Subcutaneous abdominal adipose tissue (tissue), 5 donors: ENCODE results near the gene MGRN1.

ENCODE experiments used
- H3K27ac ChIP-seq: one replicate; pipeline ENCODE4 v1.7.0; 2013; ENCODE audit warnings: low read depth, mild to moderate bottlenecking, inconsistent platforms, low read length, moderate library complexity
- H3K27me3 ChIP-seq, 5 donors: one replicate each; pipeline ENCODE4 v1.7.0; 2013; ENCODE audit warnings: low read length in 5 of 5, inconsistent platforms in 1 of 5; ENCODE audit not compliant: control insufficient read depth in 5 of 5, insufficient read depth in 4 of 5
- H3K36me3 ChIP-seq, 5 donors: one replicate each; pipeline ENCODE4 v1.7.0; 2013; ENCODE audit warnings: low read length in 5 of 5; ENCODE audit not compliant: control insufficient read depth in 5 of 5, insufficient read depth in 5 of 5
- H3K4me1 ChIP-seq, 5 donors: one replicate each; pipeline ENCODE4 v1.7.0; 2013; ENCODE audit warnings: low read length in 5 of 5, mild to moderate bottlenecking in 3 of 5, moderate library complexity in 1 of 5; ENCODE audit not compliant: control insufficient read depth in 5 of 5, insufficient read depth in 5 of 5
- H3K4me3 ChIP-seq, 5 donors: one replicate each; pipeline ENCODE4 v1.7.0; 2013; ENCODE audit warnings: low read length in 5 of 5, low read depth in 1 of 5
- H3K9ac ChIP-seq, 5 donors: one replicate each; pipeline ENCODE4 v1.7.0; 2013; ENCODE audit warnings: low read length in 5 of 5, mild to moderate bottlenecking in 4 of 5, moderate library complexity in 3 of 5
- H3K9me3 ChIP-seq, 5 donors: one replicate each; pipeline ENCODE4 v1.7.0; 2013; ENCODE audit warnings: low read length in 5 of 5; ENCODE audit not compliant: control insufficient read depth in 5 of 5
- donor health status: healthy.
- donor health status: healthy.
- donor health status: healthy.
- donor health status: healthy.
- donor health status: healthy.

Gene MGRN1

GRCh38 chr16:4667203-4667963 is 42.8 kb downstream of the MGRN1 start:
- Histone ChIP-seq H3K36me3 (peaks cover 8 to 75% (median 63%) of the 10 kb centered on the region in 5 donors), H3K4me3 (no peak overlapping the region), H3K27ac (no peak overlapping the region), H3K9me3 (no peaks in the 10 kb centered on the region), H3K9ac (no peak overlapping the region), H3K4me1 (peaks cover 5 to 26% (median 17%) of the 10 kb centered on the region in 5 donors), H3K27me3 (no peaks in the 10 kb centered on the region)

GRCh38 chr16:4668313-4668960 is 43.8 kb downstream of the MGRN1 start:
- H3K27ac ChIP-seq, result no peak overlapping the region
- H3K9ac ChIP-seq, result no peak overlapping the region
- H3K4me3 ChIP-seq, result no peak overlapping the region
- no peaks in the 10 kb centered on the region for H3K9me3 ChIP-seq
- peaks cover 5 to 24% (median 16%) of the 10 kb centered on the region in 5 donors for H3K4me1 ChIP-seq
- no peaks in the 10 kb centered on the region for H3K27me3 ChIP-seq
- H3K36me3 ChIP-seq, result peaks cover 8 to 80% (median 65%) of the 10 kb centered on the region in 5 donors

GRCh38 chr16:4673387-4674046 is 48.9 kb downstream of the MGRN1 start:
- H3K4me3 ChIP-seq, result no peak overlapping the region
- H3K4me1 ChIP-seq, result peaks cover 0 to 4% (median 0%) of the 10 kb centered on the region in 5 donors
- H3K9me3 ChIP-seq, result no peaks in the 10 kb centered on the region
- no peak overlapping the region for H3K9ac ChIP-seq
- peaks cover 4 to 78% (median 59%) of the 10 kb centered on the region in 5 donors for H3K36me3 ChIP-seq
- no peak overlapping the region for H3K27ac ChIP-seq
- no peaks in the 10 kb centered on the region for H3K27me3 ChIP-seq

DNA sequence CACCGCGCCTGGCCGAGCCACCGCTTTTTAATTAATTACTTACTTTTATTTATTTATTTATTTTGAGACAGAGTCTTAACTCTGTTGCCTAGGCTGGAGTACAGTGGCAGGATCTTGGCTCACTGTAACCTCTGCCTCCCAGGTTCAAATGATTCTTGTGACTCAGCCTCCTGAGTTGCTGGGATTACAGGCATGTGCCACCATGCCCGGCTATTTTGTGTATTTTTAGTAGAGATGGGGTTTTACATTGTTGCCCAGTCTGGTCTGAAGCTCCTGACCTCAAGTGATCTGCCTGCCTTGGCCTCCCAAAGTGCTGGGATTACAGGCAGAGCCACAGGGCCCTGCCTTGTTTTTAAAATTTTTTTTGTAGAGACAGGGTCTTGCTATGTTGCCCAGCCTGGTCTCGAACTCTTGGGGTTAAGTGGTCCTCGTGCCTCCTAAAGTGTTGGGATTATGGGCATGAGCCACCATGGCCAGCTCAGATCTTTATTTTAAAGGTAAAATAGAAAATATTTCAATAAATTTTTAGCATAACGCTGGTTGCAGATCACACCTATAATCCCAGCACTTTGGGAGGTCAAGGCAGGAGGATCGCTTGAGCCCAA is 50.4 kb downstream of the MGRN1 start:
- H3K36me3 ChIP-seq, result peaks cover 0 to 65% (median 52%) of the 10 kb centered on the region in 5 donors
- H3K27ac ChIP-seq, result no peak overlapping the region
- no peaks in the 10 kb centered on the region for H3K27me3 ChIP-seq
- H3K9ac ChIP-seq, result no peak overlapping the region
- H3K4me1 ChIP-seq, result peaks cover 0 to 12% (median 4%) of the 10 kb centered on the region in 5 donors
- no peak overlapping the region for H3K4me3 ChIP-seq
- no peaks in the 10 kb centered on the region for H3K9me3 ChIP-seq

GRCh38 chr16:4675864-4676786 is 51.5 kb downstream of the MGRN1 start:
- Histone ChIP-seq H3K36me3 (peaks cover 0 to 59% (median 44%) of the 10 kb centered on the region in 5 donors), H3K9me3 (no peaks in the 10 kb centered on the region), H3K27me3 (no peaks in the 10 kb centered on the region), H3K27ac (no peak overlapping the region), H3K9ac (no peak overlapping the region), H3K4me3 (no peak overlapping the region), H3K4me1 (peaks cover 0 to 21% (median 4%) of the 10 kb centered on the region in 5 donors)

DNA sequence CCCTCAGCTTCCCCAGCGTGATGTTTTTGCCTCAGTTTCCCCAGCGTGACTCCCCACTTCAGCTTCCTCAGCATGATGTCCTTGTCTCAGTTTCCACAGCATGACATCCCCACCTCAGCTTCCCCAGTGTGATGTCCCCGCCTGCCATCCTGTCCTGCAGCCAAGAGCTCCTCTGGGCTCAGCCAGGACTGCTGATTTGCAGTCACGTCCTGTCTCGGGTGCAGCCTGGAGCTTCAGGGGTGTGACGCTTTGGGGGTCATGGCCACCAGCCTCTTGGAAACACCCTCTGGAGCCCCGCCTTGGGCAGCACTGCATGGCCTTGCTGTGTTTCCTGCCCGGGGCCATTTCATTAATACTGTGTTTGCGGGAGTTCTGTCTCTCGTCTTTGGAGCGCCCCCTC is 52.2 kb downstream of the MGRN1 start:
- Histone ChIP-seq H3K4me1 (peaks cover 0 to 23% (median 4%) of the 10 kb centered on the region in 5 donors), H3K4me3 (no peak overlapping the region), H3K27ac (no peak overlapping the region), H3K9me3 (no peaks in the 10 kb centered on the region), H3K27me3 (no peaks in the 10 kb centered on the region), H3K36me3 (peaks cover 0 to 59% (median 41%) of the 10 kb centered on the region in 5 donors), H3K9ac (no peak overlapping the region)

- Histone ChIP-seq H3K4me1 (peaks cover 0 to 24% (median 4%) of the 10 kb centered on the region in 5 donors), H3K36me3 (peaks cover 0 to 61% (median 43%) of the 10 kb centered on the region in 5 donors), H3K4me3 (no peak overlapping the region), H3K27ac (no peak overlapping the region), H3K9me3 (no peaks in the 10 kb centered on the region), H3K27me3 (no peaks in the 10 kb centered on the region), H3K9ac (no peak overlapping the region)
Measured at GRCh38 chr16:4677390-4677789, 52.8 kb downstream of the MGRN1 start.

GRCh38 chr16:4677994-4678393 is 53.4 kb downstream of the MGRN1 start:
- Histone ChIP-seq H3K27ac (no peak overlapping the region), H3K36me3 (peaks cover 0 to 62% (median 43%) of the 10 kb centered on the region in 5 donors), H3K9me3 (no peaks in the 10 kb centered on the region), H3K4me1 (peaks cover 0 to 27% (median 4%) of the 10 kb centered on the region in 5 donors), H3K4me3 (no peak overlapping the region), H3K27me3 (no peaks in the 10 kb centered on the region), H3K9ac (no peak overlapping the region)

DNA sequence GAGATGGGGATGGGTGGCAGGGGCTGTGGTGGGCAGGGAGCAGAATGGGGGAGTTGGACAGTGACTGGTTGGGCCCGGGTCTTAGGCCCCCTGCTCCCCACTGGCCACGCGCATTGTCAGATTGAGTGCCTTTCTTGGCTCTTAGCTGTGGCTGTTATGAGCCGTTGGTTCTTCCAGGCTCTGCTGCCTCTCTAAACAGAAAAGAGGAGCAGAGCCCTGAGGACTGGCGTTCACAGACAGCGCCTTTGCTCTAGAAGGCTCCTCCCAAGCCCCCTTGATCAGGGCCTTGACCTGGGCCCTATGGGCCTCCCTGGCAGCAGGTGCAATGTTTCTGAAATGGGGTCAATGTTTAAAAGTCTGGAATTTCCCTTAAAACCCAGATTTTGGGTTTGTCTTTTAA is 54.0 kb downstream of the MGRN1 start:
- H3K27ac ChIP-seq, result no peak overlapping the region
- H3K27me3 ChIP-seq, result no peaks in the 10 kb centered on the region
- H3K9me3 ChIP-seq, result no peaks in the 10 kb centered on the region
- H3K4me3 ChIP-seq, result no peak overlapping the region
- H3K36me3 ChIP-seq, result peaks cover 0 to 62% (median 43%) of the 10 kb centered on the region in 5 donors
- H3K4me1 ChIP-seq, result peaks cover 0 to 27% (median 4%) of the 10 kb centered on the region in 5 donors
- no peak overlapping the region for H3K9ac ChIP-seq
